ENCODE results near the gene NAT9. TPM values are rescaled to one million over a fixed set of nuclear protein-coding genes. Genes with fewer than 3 reads are reported as not detected.

Gene NAT9
- total RNA-seq, 1 donor from 2014 or later, result 48.6 TPM

GRCh38 chr17:74772053-74772452, 4.1 kb downstream of the NAT9 start:
- no peak for TF ChIP-seq CTCF (IDR thresholded peaks at IDR 0.05)
- H3K4me1 ChIP-seq, result peaks cover 32% of the 10 kb centered on the region
- H3K4me3 ChIP-seq, result no peak overlapping the region
- peaks cover 64% of the 10 kb centered on the region for H3K36me3 ChIP-seq
- ATAC-seq, result no peak
- intact Hi-C loops (cut with DNase I), result no loop called here
- no peaks in the 10 kb centered on the region for H3K9me3 ChIP-seq
- H3K27me3 ChIP-seq (ENCODE audit: low read depth), result no peaks in the 10 kb centered on the region
- no peak overlapping the region for H3K27ac ChIP-seq
- DNase-seq, result no peak

DNA sequence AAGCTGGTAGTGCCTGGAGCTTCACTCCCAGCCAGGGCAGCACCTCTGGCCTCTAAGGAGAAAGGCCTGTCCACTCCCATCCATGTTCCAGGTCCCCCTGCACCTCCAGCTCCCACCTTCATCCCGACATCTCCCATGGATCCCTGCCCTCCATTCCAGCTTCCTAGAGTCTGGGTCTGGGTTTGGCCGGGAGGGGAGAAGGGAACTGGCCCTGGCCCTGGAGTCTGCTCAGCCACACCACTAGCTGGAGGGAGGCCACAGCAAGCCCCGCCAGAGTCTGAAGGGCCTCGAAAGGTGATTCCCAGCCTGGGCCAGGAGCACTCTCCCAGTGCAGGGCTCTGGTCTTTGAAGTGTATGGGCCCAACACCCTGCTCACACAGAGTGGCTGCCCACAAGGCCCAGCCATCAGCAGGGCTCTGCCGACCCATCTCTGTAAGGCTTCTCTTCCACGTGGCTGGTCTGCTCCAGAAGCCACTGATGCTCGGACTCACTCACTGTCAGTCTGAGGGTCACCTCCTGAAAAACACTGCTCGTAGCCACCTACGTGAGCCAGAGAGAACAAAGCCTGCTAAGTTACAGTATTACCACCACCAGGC, 4.7 kb downstream of the NAT9 start:
- Histone ChIP-seq H3K4me3 (no peak overlapping the region), H3K27ac (no peak overlapping the region), H3K4me1 (peaks cover 27% of the 10 kb centered on the region), H3K36me3 (peaks cover 64% of the 10 kb centered on the region), H3K27me3 (ENCODE audit: low read depth) (no peaks in the 10 kb centered on the region), H3K9me3 (no peaks in the 10 kb centered on the region)
- no peak for ATAC-seq
- intact Hi-C loops (cut with DNase I), result no loop called here
- DNase-seq, result no peak
- TF ChIP-seq CTCF (IDR thresholded peaks at IDR 0.05), result no peak

GRCh38 chr17:74770498-74771318, 5.4 kb downstream of the NAT9 start:
- peak; percentile 82 for TF ChIP-seq CTCF (IDR thresholded peaks at IDR 0.05)
- intact Hi-C loops (cut with DNase I), result no loop called here
- Histone ChIP-seq H3K27ac (no peak overlapping the region), H3K9me3 (no peaks in the 10 kb centered on the region), H3K4me1 (peaks cover 26% of the 10 kb centered on the region), H3K4me3 (no peak overlapping the region), H3K36me3 (peaks cover 64% of the 10 kb centered on the region), H3K27me3 (ENCODE audit: low read depth) (no peaks in the 10 kb centered on the region)
- peak; percentile 81 for DNase-seq
- ATAC-seq, result peak; percentile 86

GRCh38 chr17:74769856-74770497, 6.2 kb downstream of the NAT9 start:
- Histone ChIP-seq H3K4me1 (peaks cover 19% of the 10 kb centered on the region), H3K27me3 (ENCODE audit: low read depth) (no peaks in the 10 kb centered on the region), H3K27ac (no peak overlapping the region), H3K4me3 (no peak overlapping the region), H3K9me3 (no peaks in the 10 kb centered on the region), H3K36me3 (peaks cover 64% of the 10 kb centered on the region)
- intact Hi-C loops (cut with DNase I), result no loop called here
- ATAC-seq, result no peak
- no peak for DNase-seq
- TF ChIP-seq CTCF (IDR thresholded peaks at IDR 0.05), result no peak

GRCh38 chr17:74769266-74769855, 6.8 kb downstream of the NAT9 start:
- H3K27ac ChIP-seq, result no peak overlapping the region

More at GRCh38 chr17:74769266-74769855, 6.8 kb downstream of the NAT9 start:
- ATAC-seq (no peak), DNase-seq (no peak)
- no peak overlapping the region for H3K4me3 ChIP-seq
- H3K36me3 ChIP-seq, result peaks cover 68% of the 10 kb centered on the region
- intact Hi-C loops (cut with DNase I), result no loop called here
- H3K9me3 ChIP-seq, result no peaks in the 10 kb centered on the region
- no peak for TF ChIP-seq CTCF (IDR thresholded peaks at IDR 0.05)
- H3K4me1 ChIP-seq, result peaks cover 14% of the 10 kb centered on the region
- H3K27me3 ChIP-seq (ENCODE audit: low read depth), result no peaks in the 10 kb centered on the region
